ENCODE results near the gene DLG3. TPM values are rescaled to one million over a fixed set of nuclear protein-coding genes. Genes with fewer than 3 reads are reported as not detected.

The DLG3 gene
- total RNA-seq, 1 donor from 2014 or later = 7.9 TPM

DNA sequence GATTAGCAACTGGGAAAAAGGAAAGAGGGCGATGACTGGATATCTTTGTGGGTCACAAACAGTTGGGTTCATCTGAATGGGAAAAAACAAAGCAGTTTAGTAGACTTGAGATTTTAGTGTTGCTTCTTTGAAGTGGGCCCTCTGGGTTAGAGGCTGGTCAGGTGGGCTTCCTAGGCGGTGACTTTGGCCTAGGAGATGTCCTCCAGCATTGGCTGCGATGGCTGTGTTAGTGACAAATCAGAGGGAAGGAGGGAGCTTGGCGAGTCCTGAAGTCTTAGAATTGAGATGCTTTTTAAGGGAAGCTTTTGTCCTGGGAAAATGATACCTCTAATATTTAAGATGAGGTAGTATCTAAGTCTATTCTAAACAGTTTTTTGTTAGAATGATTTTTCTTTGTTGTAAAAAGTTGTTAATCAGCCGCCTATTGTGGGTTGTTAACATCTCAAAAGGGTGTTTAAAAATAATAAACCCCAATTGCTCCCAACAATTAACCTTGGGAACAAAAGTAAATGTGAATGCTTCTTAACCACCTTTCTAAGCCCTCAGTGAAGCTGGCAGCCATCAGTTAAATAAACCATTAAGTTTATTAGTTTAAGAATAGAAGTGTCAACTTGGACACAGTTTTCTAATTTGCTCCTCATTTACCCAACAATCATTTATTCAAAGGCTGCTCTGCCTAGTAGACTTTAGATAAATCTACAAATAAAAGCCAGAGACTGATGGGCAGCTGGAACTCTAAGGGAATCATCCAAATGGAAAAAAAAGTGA, 31.7 kb downstream of the DLG3 start:
- no peaks in the 10 kb centered on the region for H3K27me3 ChIP-seq (ENCODE audit: low read depth)
- TF ChIP-seq CTCF (IDR thresholded peaks at IDR 0.05; ENCODE audit: borderline replicate concordance) = no peak
- no peaks in the 10 kb centered on the region for H3K36me3 ChIP-seq
- H3K9me3 ChIP-seq (replicated peaks) = no peaks in the 10 kb centered on the region
- intact Hi-C loops (cut with micrococcal nuclease) = no loop called here
- H3K4me1 ChIP-seq = peaks cover 42% of the 10 kb centered on the region
- H3K4me3 ChIP-seq = no peak overlapping the region
- peak overlapping the region; percentile 87 for H3K27ac ChIP-seq (replicated peaks)
- no peak for DNase-seq

DNA sequence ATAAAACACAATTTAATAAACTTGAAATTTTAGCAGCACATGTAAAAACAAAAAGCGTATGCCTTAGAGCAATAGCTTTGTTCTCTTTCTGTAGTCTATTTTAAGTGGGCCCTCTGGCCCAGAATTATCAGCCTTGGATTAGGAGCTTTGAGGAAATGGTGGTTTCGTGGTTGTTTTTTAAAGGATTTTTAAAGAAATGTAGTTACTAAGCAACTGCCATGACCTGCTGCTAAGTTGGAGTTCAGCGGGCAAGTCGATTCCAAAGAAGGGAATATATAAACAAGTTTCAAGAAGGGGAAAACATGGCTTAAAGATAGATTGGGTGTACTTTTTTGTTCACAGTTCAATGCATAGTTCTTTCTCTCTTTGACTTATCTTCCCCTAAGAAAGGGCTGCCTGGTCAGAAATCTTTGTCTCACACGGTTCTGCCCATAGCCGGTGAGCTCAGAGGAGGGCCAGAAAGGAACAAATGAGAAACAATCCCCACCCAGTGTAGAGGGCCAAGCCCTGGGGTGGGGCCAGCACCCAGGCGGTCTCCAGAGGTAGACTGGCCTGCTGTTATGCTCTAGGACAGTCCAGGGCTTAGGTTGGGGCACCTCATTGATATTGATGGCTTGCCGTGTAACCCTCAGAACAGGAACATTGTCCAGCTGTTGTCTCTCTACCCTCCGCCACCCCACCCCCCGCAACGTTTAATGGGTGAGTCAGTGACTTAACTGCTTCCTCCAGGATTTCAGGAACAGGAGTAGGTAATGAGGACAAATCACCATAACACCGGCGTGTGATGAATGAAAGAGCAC, 32.5 kb downstream of the DLG3 start:
- Histone ChIP-seq H3K27ac (replicated peaks) (peak overlapping the region; percentile 87), H3K4me3 (no peak overlapping the region), H3K4me1 (peaks cover 46% of the 10 kb centered on the region), H3K36me3 (no peaks in the 10 kb centered on the region), H3K9me3 (replicated peaks) (no peaks in the 10 kb centered on the region), H3K27me3 (ENCODE audit: low read depth) (no peaks in the 10 kb centered on the region)
- no peak for TF ChIP-seq CTCF (IDR thresholded peaks at IDR 0.05; ENCODE audit: borderline replicate concordance)
- DNase-seq = no peak
- intact Hi-C loops (cut with micrococcal nuclease) = no loop called here

DNA sequence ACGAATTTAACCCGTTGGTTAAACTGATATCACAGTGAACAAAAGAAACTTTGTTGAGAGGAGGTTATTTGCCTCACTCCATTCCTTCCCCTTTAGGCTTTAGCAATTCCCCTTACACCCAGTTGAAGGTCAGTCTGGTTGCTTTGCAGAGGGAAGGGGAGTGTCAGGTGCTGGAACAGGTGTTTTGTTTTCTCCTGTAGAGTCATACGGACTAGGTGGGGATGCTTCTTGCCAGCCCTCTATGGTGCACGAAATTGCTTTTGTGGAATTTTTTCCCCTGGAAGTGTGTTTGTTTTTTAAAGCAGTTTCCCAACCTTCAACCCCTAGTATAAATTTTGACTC, 33.1 kb downstream of the DLG3 start:
- DNase-seq = no peak
- no peaks in the 10 kb centered on the region for H3K27me3 ChIP-seq (ENCODE audit: low read depth)
- intact Hi-C loops (cut with micrococcal nuclease) = no loop called here
- no peak overlapping the region for H3K4me3 ChIP-seq
- H3K9me3 ChIP-seq (replicated peaks) = no peaks in the 10 kb centered on the region
- H3K36me3 ChIP-seq = no peaks in the 10 kb centered on the region
- peaks cover 46% of the 10 kb centered on the region for H3K4me1 ChIP-seq
- TF ChIP-seq CTCF (IDR thresholded peaks at IDR 0.05; ENCODE audit: borderline replicate concordance) = no peak
- H3K27ac ChIP-seq (replicated peaks) = peak overlapping the region; percentile 87

- Histone ChIP-seq H3K9me3 (replicated peaks) (no peaks in the 10 kb centered on the region), H3K4me3 (peak overlapping the region; percentile 55), H3K36me3 (no peaks in the 10 kb centered on the region), H3K27ac (replicated peaks) (peak overlapping the region; percentile 87), H3K4me1 (peaks cover 46% of the 10 kb centered on the region), H3K27me3 (ENCODE audit: low read depth) (no peaks in the 10 kb centered on the region)
- no peak for DNase-seq
- TF ChIP-seq CTCF (IDR thresholded peaks at IDR 0.05; ENCODE audit: borderline replicate concordance) = no peak
- intact Hi-C loops (cut with micrococcal nuclease) = no loop called here
These were observed 34.1 kb downstream of the DLG3 start for GRCh38 chrX:70478526-70479245.

DNA sequence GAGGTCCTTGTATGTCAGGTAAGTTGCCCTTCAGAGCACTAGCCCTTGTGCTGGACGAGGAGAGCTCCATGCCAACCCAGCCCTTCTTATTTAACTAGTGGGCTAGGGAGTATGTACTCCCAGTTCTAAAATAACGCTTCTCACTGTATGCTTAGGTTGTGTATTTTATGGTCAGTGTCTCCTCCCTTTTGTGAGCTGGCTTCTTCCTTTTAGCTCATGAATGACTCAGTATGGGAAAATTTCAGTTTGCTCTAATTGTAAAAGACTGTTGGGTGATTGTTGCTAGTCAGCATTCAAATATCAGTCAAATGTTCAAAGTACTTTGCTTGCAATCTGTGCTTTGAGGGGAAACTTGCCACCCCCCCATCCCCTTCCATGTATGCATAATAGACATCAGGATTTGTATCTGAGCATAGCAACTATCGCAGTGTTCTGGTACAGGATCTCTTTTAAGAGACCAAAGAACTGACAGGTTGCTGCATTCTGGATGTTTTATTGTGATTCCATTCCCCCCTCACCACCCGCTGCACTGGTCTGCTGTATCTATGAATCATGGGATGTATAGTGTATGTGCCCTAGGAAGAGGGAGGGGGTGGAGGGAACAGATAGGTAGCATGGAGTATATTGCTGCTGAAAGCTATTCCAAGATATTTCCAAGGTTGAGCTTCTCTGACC, 34.7 kb downstream of the DLG3 start:
- Histone ChIP-seq H3K9me3 (replicated peaks) (no peaks in the 10 kb centered on the region), H3K4me1 (peaks cover 46% of the 10 kb centered on the region), H3K27ac (replicated peaks) (peak overlapping the region; percentile 87), H3K4me3 (peak overlapping the region; percentile 55), H3K36me3 (no peaks in the 10 kb centered on the region), H3K27me3 (ENCODE audit: low read depth) (no peaks in the 10 kb centered on the region)
- DNase-seq = no peak
- TF ChIP-seq CTCF (IDR thresholded peaks at IDR 0.05; ENCODE audit: borderline replicate concordance) = no peak
- intact Hi-C loops (cut with micrococcal nuclease) = no loop called here

Measured in left ventricle myocardium inferior (tissue), 1 donor.